ENCODE measurements around the gene TNRC6B. TPM values are rescaled to one million over a fixed set of nuclear protein-coding genes. Genes with fewer than 3 reads are reported as not detected.

The TNRC6B gene
- total RNA-seq, 1 experiment from 2014 or later, result 50.4 TPM

DNA sequence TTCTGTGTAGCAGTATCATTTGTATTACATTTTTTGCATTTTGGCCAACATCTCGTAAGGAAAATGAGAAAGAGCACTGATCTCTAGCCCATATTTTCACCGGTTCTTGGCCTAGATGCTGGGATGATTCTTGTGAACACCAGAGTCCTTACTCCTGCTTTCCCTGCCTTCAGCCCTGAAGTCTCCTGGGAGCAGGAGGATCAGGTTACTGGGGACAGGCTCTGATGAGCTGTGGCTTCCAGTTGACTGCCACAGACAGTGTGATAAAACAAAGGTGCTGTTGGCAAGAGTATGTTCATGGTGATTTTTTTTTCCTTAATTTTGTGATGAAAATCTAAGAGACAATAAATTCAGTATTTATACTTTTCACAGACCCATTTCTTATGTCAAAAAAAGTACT, 134.3 kb downstream of the TNRC6B start:
- Mint-ChIP-seq H3K27ac (no peak overlapping the region), H3K36me3 (peaks cover 85% of the 10 kb centered on the region)

DNA sequence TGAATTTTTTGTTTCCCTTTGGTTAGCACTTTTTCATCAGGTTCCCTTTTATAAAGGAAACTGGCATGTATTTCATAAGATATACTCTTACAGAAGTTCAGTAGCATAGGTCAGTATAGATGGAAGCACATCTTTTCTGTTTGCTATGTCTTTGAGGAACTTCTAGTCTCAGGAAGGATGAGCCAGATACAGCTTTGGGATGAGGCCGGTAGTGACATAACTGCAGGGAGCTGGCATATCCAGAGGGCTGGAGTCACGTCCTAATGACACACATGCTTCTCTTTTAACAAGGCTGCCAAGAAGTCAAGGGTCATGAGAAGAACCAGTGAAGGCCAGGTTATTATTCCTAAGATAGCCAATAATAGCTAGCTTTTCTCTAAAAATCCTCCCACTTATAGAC, 135.3 kb downstream of the TNRC6B start:
- Mint-ChIP-seq H3K27me3 (ENCODE audit: low read depth) (no peaks in the 10 kb centered on the region), H3K27ac (no peak overlapping the region; the same call in 1 of the 2 replicates), H3K9me3 (peaks cover 6% of the 10 kb centered on the region), H3K4me3 (no peak overlapping the region), H3K36me3 (peaks cover 86% of the 10 kb centered on the region), H3K4me1 (no peaks in the 10 kb centered on the region)
- ATAC-seq, result no peak
- DNase-seq (ENCODE audit: low spot score), result no peak
- TF ChIP-seq SOX15 (CRISPR knock-in tag; IDR thresholded peaks at IDR 0.05) (no peak), NR1H2 (CRISPR knock-in tag; IDR thresholded peaks at IDR 0.05) (no peak), JAZF1 (CRISPR knock-in tag; IDR thresholded peaks at IDR 0.05) (no peak)
- TF ChIP-seq, protein P1, sequence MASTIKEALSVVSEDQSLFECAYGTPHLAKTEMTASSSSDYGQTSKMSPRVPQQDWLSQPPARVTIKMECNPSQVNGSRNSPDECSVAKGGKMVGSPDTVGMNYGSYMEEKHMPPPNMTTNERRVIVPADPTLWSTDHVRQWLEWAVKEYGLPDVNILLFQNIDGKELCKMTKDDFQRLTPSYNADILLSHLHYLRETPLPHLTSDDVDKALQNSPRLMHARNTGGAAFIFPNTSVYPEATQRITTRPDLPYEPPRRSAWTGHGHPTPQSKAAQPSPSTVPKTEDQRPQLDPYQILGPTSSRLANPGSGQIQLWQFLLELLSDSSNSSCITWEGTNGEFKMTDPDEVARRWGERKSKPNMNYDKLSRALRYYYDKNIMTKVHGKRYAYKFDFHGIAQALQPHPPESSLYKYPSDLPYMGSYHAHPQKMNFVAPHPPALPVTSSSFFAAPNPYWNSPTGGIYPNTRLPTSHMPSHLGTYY (CRISPR knock-in tag; IDR thresholded peaks at IDR 0.05), result no peak
- TF ChIP-seq, protein P2, sequence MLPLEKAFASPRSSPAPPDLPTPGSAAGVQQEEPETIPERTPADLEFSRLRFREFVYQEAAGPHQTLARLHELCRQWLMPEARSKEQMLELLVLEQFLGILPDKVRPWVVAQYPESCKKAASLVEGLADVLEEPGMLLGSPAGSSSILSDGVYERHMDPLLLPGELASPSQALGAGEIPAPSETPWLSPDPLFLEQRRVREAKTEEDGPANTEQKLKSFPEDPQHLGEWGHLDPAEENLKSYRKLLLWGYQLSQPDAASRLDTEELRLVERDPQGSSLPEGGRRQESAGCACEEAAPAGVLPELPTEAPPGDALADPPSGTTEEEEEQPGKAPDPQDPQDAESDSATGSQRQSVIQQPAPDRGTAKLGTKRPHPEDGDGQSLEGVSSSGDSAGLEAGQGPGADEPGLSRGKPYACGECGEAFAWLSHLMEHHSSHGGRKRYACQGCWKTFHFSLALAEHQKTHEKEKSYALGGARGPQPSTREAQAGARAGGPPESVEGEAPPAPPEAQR (CRISPR knock-in tag; IDR thresholded peaks at IDR 0.05), result no peak
- POLR2A ChIA-PET, result no interaction called here
- CTCF ChIA-PET, result no interaction called here

More for the DNA sequence above, 134.3 kb downstream of the TNRC6B start:
- H3K4me1 Mint-ChIP-seq, result no peaks in the 10 kb centered on the region
- H3K4me3 Mint-ChIP-seq, result no peak overlapping the region
- ATAC-seq (no peak), DNase-seq (ENCODE audit: low spot score) (no peak)
- no peaks in the 10 kb centered on the region for H3K9me3 Mint-ChIP-seq
- POLR2A ChIA-PET, result interaction anchor here (0.7 kb wide), 1 partner anchor 15 kb away, joined by 4 read pairs; no protein-coding TSS in a partner anchor
- no peaks in the 10 kb centered on the region for H3K27me3 Mint-ChIP-seq (ENCODE audit: low read depth)
- CTCF ChIA-PET, result no interaction called here
- no peak for TF ChIP-seq ELF4 (CRISPR knock-in tag; IDR thresholded peaks at IDR 0.05; ENCODE audit: low read depth)
- TF ChIP-seq, protein P3, sequence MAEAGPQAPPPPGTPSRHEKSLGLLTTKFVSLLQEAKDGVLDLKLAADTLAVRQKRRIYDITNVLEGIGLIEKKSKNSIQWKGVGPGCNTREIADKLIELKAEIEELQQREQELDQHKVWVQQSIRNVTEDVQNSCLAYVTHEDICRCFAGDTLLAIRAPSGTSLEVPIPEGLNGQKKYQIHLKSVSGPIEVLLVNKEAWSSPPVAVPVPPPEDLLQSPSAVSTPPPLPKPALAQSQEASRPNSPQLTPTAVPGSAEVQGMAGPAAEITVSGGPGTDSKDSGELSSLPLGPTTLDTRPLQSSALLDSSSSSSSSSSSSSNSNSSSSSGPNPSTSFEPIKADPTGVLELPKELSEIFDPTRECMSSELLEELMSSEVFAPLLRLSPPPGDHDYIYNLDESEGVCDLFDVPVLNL (CRISPR knock-in tag; IDR thresholded peaks at IDR 0.05; ENCODE audit: borderline replicate concordance, low read depth), result no peak
- TF ChIP-seq GRHL2 (CRISPR knock-in tag; IDR thresholded peaks at IDR 0.05; ENCODE audit: insufficient replicate concordance, severe bottlenecking), result no peak
- TF ChIP-seq NR1H2 (CRISPR knock-in tag; IDR thresholded peaks at IDR 0.05), result no peak
- TF ChIP-seq EMX1 (CRISPR knock-in tag; IDR thresholded peaks at IDR 0.05), result no peak
- TF ChIP-seq ZNF232 (CRISPR knock-in tag; IDR thresholded peaks at IDR 0.05), result no peak
- no peak for TF ChIP-seq CREB1 (CRISPR knock-in tag; IDR thresholded peaks at IDR 0.05)
- no peak for TF ChIP-seq TP53 (CRISPR knock-in tag; IDR thresholded peaks at IDR 0.05)
- no peak for TF ChIP-seq MXD4 (CRISPR knock-in tag; IDR thresholded peaks at IDR 0.05; ENCODE audit: borderline replicate concordance)
- TF ChIP-seq, protein P4, sequence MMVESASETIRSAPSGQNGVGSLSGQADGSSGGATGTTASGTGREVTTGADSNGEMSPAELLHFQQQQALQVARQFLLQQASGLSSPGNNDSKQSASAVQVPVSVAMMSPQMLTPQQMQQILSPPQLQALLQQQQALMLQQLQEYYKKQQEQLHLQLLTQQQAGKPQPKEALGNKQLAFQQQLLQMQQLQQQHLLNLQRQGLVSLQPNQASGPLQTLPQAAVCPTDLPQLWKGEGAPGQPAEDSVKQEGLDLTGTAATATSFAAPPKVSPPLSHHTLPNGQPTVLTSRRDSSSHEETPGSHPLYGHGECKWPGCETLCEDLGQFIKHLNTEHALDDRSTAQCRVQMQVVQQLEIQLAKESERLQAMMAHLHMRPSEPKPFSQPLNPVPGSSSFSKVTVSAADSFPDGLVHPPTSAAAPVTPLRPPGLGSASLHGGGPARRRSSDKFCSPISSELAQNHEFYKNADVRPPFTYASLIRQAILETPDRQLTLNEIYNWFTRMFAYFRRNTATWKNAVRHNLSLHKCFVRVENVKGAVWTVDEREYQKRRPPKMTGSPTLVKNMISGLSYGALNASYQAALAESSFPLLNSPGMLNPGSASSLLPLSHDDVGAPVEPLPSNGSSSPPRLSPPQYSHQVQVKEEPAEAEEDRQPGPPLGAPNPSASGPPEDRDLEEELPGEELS (CRISPR knock-in tag; IDR thresholded peaks at IDR 0.05), result no peak
- TF ChIP-seq SP1 (CRISPR knock-in tag; conservative IDR thresholded peaks at IDR 0.05), result no peak
- TF ChIP-seq KAT7 (CRISPR knock-in tag; IDR thresholded peaks at IDR 0.05; ENCODE audit: borderline replicate concordance), result no peak

DNA sequence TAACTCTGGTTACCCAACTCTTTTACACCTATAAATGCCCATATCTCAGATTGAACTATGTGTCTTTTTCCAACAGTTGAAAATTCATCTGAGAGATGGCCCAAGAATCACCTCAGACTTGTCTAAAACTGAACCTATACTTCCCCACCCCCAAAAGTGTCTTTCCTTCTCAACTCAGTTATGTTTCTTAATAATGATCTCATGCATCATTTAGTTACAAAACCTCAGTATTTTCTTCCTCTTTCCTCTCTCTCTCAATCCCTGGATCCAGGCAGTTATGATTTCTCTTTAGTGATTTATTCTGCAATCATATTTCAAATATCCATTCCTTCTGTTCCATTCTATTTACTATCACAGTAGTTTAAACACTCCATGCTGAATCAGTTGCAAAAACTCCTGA, 136.3 kb downstream of the TNRC6B start:
- no peaks in the 10 kb centered on the region for H3K4me1 Mint-ChIP-seq
- no peaks in the 10 kb centered on the region for H3K27me3 Mint-ChIP-seq (ENCODE audit: low read depth)
- ATAC-seq, result no peak
- peaks cover 85% of the 10 kb centered on the region for H3K36me3 Mint-ChIP-seq
- TF ChIP-seq, protein P5, sequence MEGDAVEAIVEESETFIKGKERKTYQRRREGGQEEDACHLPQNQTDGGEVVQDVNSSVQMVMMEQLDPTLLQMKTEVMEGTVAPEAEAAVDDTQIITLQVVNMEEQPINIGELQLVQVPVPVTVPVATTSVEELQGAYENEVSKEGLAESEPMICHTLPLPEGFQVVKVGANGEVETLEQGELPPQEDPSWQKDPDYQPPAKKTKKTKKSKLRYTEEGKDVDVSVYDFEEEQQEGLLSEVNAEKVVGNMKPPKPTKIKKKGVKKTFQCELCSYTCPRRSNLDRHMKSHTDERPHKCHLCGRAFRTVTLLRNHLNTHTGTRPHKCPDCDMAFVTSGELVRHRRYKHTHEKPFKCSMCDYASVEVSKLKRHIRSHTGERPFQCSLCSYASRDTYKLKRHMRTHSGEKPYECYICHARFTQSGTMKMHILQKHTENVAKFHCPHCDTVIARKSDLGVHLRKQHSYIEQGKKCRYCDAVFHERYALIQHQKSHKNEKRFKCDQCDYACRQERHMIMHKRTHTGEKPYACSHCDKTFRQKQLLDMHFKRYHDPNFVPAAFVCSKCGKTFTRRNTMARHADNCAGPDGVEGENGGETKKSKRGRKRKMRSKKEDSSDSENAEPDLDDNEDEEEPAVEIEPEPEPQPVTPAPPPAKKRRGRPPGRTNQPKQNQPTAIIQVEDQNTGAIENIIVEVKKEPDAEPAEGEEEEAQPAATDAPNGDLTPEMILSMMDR (IDR thresholded peaks at IDR 0.05), result no peak
- no peak for TF ChIP-seq TEAD1 (CRISPR knock-in tag; IDR thresholded peaks at IDR 0.05)
- TF ChIP-seq, protein P6, sequence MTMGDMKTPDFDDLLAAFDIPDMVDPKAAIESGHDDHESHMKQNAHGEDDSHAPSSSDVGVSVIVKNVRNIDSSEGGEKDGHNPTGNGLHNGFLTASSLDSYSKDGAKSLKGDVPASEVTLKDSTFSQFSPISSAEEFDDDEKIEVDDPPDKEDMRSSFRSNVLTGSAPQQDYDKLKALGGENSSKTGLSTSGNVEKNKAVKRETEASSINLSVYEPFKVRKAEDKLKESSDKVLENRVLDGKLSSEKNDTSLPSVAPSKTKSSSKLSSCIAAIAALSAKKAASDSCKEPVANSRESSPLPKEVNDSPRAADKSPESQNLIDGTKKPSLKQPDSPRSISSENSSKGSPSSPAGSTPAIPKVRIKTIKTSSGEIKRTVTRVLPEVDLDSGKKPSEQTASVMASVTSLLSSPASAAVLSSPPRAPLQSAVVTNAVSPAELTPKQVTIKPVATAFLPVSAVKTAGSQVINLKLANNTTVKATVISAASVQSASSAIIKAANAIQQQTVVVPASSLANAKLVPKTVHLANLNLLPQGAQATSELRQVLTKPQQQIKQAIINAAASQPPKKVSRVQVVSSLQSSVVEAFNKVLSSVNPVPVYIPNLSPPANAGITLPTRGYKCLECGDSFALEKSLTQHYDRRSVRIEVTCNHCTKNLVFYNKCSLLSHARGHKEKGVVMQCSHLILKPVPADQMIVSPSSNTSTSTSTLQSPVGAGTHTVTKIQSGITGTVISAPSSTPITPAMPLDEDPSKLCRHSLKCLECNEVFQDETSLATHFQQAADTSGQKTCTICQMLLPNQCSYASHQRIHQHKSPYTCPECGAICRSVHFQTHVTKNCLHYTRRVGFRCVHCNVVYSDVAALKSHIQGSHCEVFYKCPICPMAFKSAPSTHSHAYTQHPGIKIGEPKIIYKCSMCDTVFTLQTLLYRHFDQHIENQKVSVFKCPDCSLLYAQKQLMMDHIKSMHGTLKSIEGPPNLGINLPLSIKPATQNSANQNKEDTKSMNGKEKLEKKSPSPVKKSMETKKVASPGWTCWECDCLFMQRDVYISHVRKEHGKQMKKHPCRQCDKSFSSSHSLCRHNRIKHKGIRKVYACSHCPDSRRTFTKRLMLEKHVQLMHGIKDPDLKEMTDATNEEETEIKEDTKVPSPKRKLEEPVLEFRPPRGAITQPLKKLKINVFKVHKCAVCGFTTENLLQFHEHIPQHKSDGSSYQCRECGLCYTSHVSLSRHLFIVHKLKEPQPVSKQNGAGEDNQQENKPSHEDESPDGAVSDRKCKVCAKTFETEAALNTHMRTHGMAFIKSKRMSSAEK (CRISPR knock-in tag; IDR thresholded peaks at IDR 0.05; ENCODE audit: borderline replicate concordance), result no peak
- no peak for TF ChIP-seq GTF2I (CRISPR knock-in tag; conservative IDR thresholded peaks at IDR 0.05)
- H3K9me3 Mint-ChIP-seq, result peaks cover 7% of the 10 kb centered on the region
- CTCF ChIA-PET, result no interaction called here
- POLR2A ChIA-PET, result no interaction called here
- H3K27ac Mint-ChIP-seq, result no peak overlapping the region
- no peak overlapping the region for H3K4me3 Mint-ChIP-seq
- no peak for DNase-seq (ENCODE audit: low spot score)
